ENCODE measurements around the gene DCAF15. TPM values are rescaled to one million over a fixed set of nuclear protein-coding genes. Genes with fewer than 3 reads are reported as not detected.

Gene DCAF15
- total and polyA plus RNA-seq, 2 donors (not counting 3 experiments of a cell fraction or from before 2014, with no cell fraction given) = 41.9 to 42.4 TPM

GRCh38 chr19:13982773-13983172 is 30.5 kb downstream of the DCAF15 start:
- ChIA-PET POLR2A (no interaction called here), CTCF (no interaction called here)
- Histone ChIP-seq H3K36me3 (ENCODE audit: control insufficient read depth in 2 of 2, extremely low read depth in 1 of 2, insufficient read depth in 2 of 2, low read length in 2 of 2) (peaks cover 0 to 2% of the 10 kb centered on the region in 2 experiments), H3K79me2 (ENCODE audit: control insufficient read depth, insufficient read depth, low read length) (no peaks in the 10 kb centered on the region), H3K9ac (replicated peaks; ENCODE audit: extremely low read depth, insufficient read depth, low read length) (no peak overlapping the region), H3K27me3 (ENCODE audit: control insufficient read depth in 2 of 2, insufficient read depth in 2 of 2, low read length in 2 of 2) (no peaks in the 10 kb centered on the region), H3K4me2 (ENCODE audit: insufficient read depth, low read length) (no peak overlapping the region), H3K27ac (ENCODE audit: insufficient read depth, low read depth, low read length) (no peak overlapping the region), H3K9me3 (replicated peaks; ENCODE audit: control insufficient read depth, insufficient read depth, low read length) (no peaks in the 10 kb centered on the region), H3K9me1 (replicated peaks; ENCODE audit: control insufficient read depth, extremely low read depth, insufficient read depth, low read length) (no peaks in the 10 kb centered on the region), H3K4me1 (ENCODE audit: control insufficient read depth, extremely low read depth, insufficient read depth, low read length) (peaks cover 30% of the 10 kb centered on the region), H3K4me3 (replicated peaks in 1 of 3; ENCODE audit: insufficient read depth in 1 of 3, low read depth in 1 of 3, low read length in 3 of 3) (no peak overlapping the region), H4K20me1 (replicated peaks; ENCODE audit: control insufficient read depth, extremely low read depth, insufficient read depth, low read length) (no peaks in the 10 kb centered on the region), H2AFZ (ENCODE audit: low read depth, low read length) (no peak overlapping the region)
- intact Hi-C loops (cut with micrococcal nuclease) = no loop called here
- no peak for FAIRE-seq
- dilution Hi-C loops (cut with MboI; ENCODE audit: extremely low pct_ligation_motif_present, low sequenced_read_pairs) = no loop called here
- TF ChIP-seq CTCF (IDR thresholded peaks at IDR 0.05; ENCODE audit: extremely low read depth in 1 of 2, insufficient read depth in 1 of 2, low read depth in 1 of 2, low read length in 2 of 2) = no peak
- no peak for TF ChIP-seq EZH2 (IDR thresholded peaks at IDR 0.05; ENCODE audit: borderline replicate concordance, low read depth, low read length, severe bottlenecking)
- no TSS peak for BruUV-seq (replicated peaks)
- no peak for DNase-seq (ENCODE audit: low read depth, low spot score)

GRCh38 chr19:13983213-13983889 is 31.0 kb downstream of the DCAF15 start:
- Histone ChIP-seq H4K20me1 (replicated peaks; ENCODE audit: control insufficient read depth, extremely low read depth, insufficient read depth, low read length) (no peaks in the 10 kb centered on the region), H3K4me2 (ENCODE audit: insufficient read depth, low read length) (no peak overlapping the region), H3K9me1 (replicated peaks; ENCODE audit: control insufficient read depth, extremely low read depth, insufficient read depth, low read length) (no peaks in the 10 kb centered on the region), H3K9ac (replicated peaks; ENCODE audit: extremely low read depth, insufficient read depth, low read length) (no peak overlapping the region), H3K27ac (ENCODE audit: insufficient read depth, low read depth, low read length) (no peak overlapping the region), H3K4me1 (ENCODE audit: control insufficient read depth, extremely low read depth, insufficient read depth, low read length) (peaks cover 31% of the 10 kb centered on the region), H2AFZ (ENCODE audit: low read depth, low read length) (no peak overlapping the region), H3K4me3 (replicated peaks in 1 of 3; ENCODE audit: insufficient read depth in 1 of 3, low read depth in 1 of 3, low read length in 3 of 3) (no peak overlapping the region), H3K36me3 (ENCODE audit: control insufficient read depth in 2 of 2, extremely low read depth in 1 of 2, insufficient read depth in 2 of 2, low read length in 2 of 2) (peaks cover 0 to 2% of the 10 kb centered on the region in 2 experiments), H3K27me3 (ENCODE audit: control insufficient read depth in 2 of 2, insufficient read depth in 2 of 2, low read length in 2 of 2) (no peaks in the 10 kb centered on the region), H3K9me3 (replicated peaks; ENCODE audit: control insufficient read depth, insufficient read depth, low read length) (no peaks in the 10 kb centered on the region), H3K79me2 (ENCODE audit: control insufficient read depth, insufficient read depth, low read length) (no peaks in the 10 kb centered on the region)
- intact Hi-C loops (cut with micrococcal nuclease) (no loop called here), dilution Hi-C loops (cut with MboI; ENCODE audit: extremely low pct_ligation_motif_present, low sequenced_read_pairs) (no loop called here)
- DNase-seq (ENCODE audit: low read depth, low spot score) = no peak
- no peak for TF ChIP-seq FOS (IDR thresholded peaks at IDR 0.05; ENCODE audit: borderline replicate concordance, insufficient read depth, low read length)
- TF ChIP-seq GATA2 (IDR thresholded peaks at IDR 0.05; ENCODE audit: insufficient read depth, insufficient read length, low read depth, low read length) = no peak
- TF ChIP-seq JUN (IDR thresholded peaks at IDR 0.05; ENCODE audit: borderline replicate concordance, insufficient read depth, insufficient read length, low read depth) = no peak
- TF ChIP-seq EZH2 (IDR thresholded peaks at IDR 0.05; ENCODE audit: borderline replicate concordance, low read depth, low read length, severe bottlenecking) = no peak
- TF ChIP-seq POLR2A (IDR thresholded peaks at IDR 0.05; ENCODE audit: low read depth, low read length) = no peak
- TF ChIP-seq MYC (IDR thresholded peaks at IDR 0.05; ENCODE audit: low read depth, low read length) = no peak
- no peak for TF ChIP-seq MAX (IDR thresholded peaks at IDR 0.05; ENCODE audit: insufficient read depth, insufficient read length)
- no peak for TF ChIP-seq POLR2AphosphoS5 (IDR thresholded peaks at IDR 0.05; ENCODE audit: insufficient read depth, low read depth, low read length)
- ChIA-PET CTCF (no interaction called here), POLR2A (no interaction called here)
- no TSS peak for BruUV-seq (replicated peaks)
- FAIRE-seq = no peak
